ENCODE data around the gene FBRSL1. TPM values are rescaled to one million over a fixed set of nuclear protein-coding genes. Genes with fewer than 3 reads are reported as not detected.

FBRSL1 gene
- total and polyA plus RNA-seq, 2 of the 8 experiments (the other 6 are each of a cell fraction or from before 2014, with no cell fraction given) = 18.4 to 109 TPM

GRCh38 chr12:132493482-132494178, 3.7 kb downstream of the FBRSL1 start (continued):
- no peak for TF ChIP-seq CHD7 (IDR thresholded peaks at IDR 0.05; ENCODE audit: insufficient replicate concordance, low read length)
- no peak for TF ChIP-seq ATF3 (IDR thresholded peaks at IDR 0.05; ENCODE audit: insufficient read depth, low read depth, low read length)
- no peak for TF ChIP-seq SAP30 (IDR thresholded peaks at IDR 0.05; ENCODE audit: insufficient read depth, insufficient replicate concordance, low read length)
- no peak for TF ChIP-seq SP1 (IDR thresholded peaks at IDR 0.05; ENCODE audit: low read depth, low read length)
- no peak for TF ChIP-seq HDAC6 (IDR thresholded peaks at IDR 0.05; ENCODE audit: low read depth, low read length)
- TF ChIP-seq SUZ12 (IDR thresholded peaks at IDR 0.05; ENCODE audit: low read length) = no peak
- no peak for TF ChIP-seq SRF (IDR thresholded peaks at IDR 0.05; ENCODE audit: low read depth, low read length)
- TF ChIP-seq POU5F1 (IDR thresholded peaks at IDR 0.05; ENCODE audit: low read depth, low read length) = no peak
- TF ChIP-seq HDAC2 (IDR thresholded peaks at IDR 0.05; ENCODE audit: borderline replicate concordance in 1 of 2, low read depth in 2 of 2, low read length in 2 of 2) = no peak
